CD8-positive, alpha-beta memory T cell (primary cell): ENCODE measurements around the gene SMPD3. TPM values are rescaled to one million over a fixed set of nuclear protein-coding genes. Genes with fewer than 3 reads are reported as not detected.

Source experiments
- CTCF ChIA-PET: fragments of 350-600 bp; sonication (Branson Sonifier 250); formaldehyde crosslinking; loops from one replicate; lab custom pipeline; 2021; ENCODE audit warnings: antibody characterized with exemption; lab: Charles Lee
- POLR2A ChIA-PET: fragments of 350-600 bp; sonication (Branson Sonifier 250); formaldehyde crosslinking; loops from one replicate; lab custom pipeline; 2021; ENCODE audit warnings: antibody characterized with exemption; lab: Charles Lee
- DNase-seq, 5 donors: peaks; one replicate each; pipeline versions ENCODE4 v3.0.0 to v3.0.0-alpha.2; 2020 to 2022; ENCODE audit warnings: mixed read lengths in 1 of 5
- H3K27ac ChIP-seq: one replicate; pipeline ENCODE4 v1.7.0; 2013; ENCODE audit warnings: low read depth, mild to moderate bottlenecking, low read length, moderate library complexity
- H3K27me3 ChIP-seq: 2 replicates; pipeline ENCODE4 v1.7.0; 2013; ENCODE audit warnings: low read length, mild to moderate bottlenecking; ENCODE audit not compliant: insufficient read depth, poor library complexity, severe bottlenecking
- H3K36me3 ChIP-seq: 2 replicates; pipeline ENCODE4 v1.7.0; 2013; ENCODE audit warnings: mild to moderate bottlenecking, low read length, moderate library complexity; ENCODE audit not compliant: insufficient read depth
- H3K4me1 ChIP-seq: 2 replicates; pipeline ENCODE4 v1.7.0; 2013; ENCODE audit warnings: mild to moderate bottlenecking, low read length, moderate library complexity; ENCODE audit not compliant: insufficient read depth
- H3K4me3 ChIP-seq: 2 replicates; pipeline ENCODE4 v1.7.0; 2013; ENCODE audit warnings: mild to moderate bottlenecking, low read length
- H3K9me3 ChIP-seq: 2 replicates; pipeline ENCODE4 v1.7.0; 2013; ENCODE audit warnings: mild to moderate bottlenecking, low read length
- H3K27ac Mint-ChIP-seq, 8 donors: one replicate each; pipeline ENCODE4 v1.8.0; 2020 to 2021; ENCODE audit warnings: mixed read lengths in 8 of 8, mild to moderate bottlenecking in 6 of 8, inconsistent platforms in 3 of 8, moderate library complexity in 3 of 8
- H3K27me3 Mint-ChIP-seq, 2 donors: one replicate each; pipeline ENCODE4 v1.8.0; 2020 to 2021; ENCODE audit warnings: mixed read lengths in 2 of 2, mild to moderate bottlenecking in 1 of 2, moderate library complexity in 1 of 2
- H3K36me3 Mint-ChIP-seq, 3 donors: one replicate each; pipeline ENCODE4 v1.8.0; 2020 to 2021; ENCODE audit warnings: mixed read lengths in 3 of 3, inconsistent platforms in 1 of 3, mild to moderate bottlenecking in 1 of 3
- H3K4me1 Mint-ChIP-seq, 3 donors: one replicate each; pipeline ENCODE4 v1.8.0; 2020 to 2021; ENCODE audit warnings: mixed read lengths in 3 of 3, inconsistent platforms in 1 of 3, mild to moderate bottlenecking in 1 of 3
- H3K4me3 Mint-ChIP-seq, 7 donors: one replicate each; pipeline ENCODE4 v1.8.0; 2020 to 2021; ENCODE audit warnings: mixed read lengths in 7 of 7, mild to moderate bottlenecking in 6 of 7, moderate library complexity in 4 of 7, inconsistent platforms in 2 of 7
- H3K9me3 Mint-ChIP-seq, 5 donors: one replicate each; pipeline ENCODE4 v1.8.0; 2020 to 2022; ENCODE audit warnings: mixed read lengths in 5 of 5, mild to moderate bottlenecking in 3 of 5, moderate library complexity in 2 of 5, inconsistent platforms in 1 of 5
- polyA plus RNA-seq: library from polyadenylated mRNA; unstranded; fragments of 300-500 nt; fragmentation: Illumina TruSeq; gene quantifications from one replicate; pipeline ENCODE4 v1.2.3, GENCODE V29; 2021
- total RNA-seq, 2 experiments: library from RNA; stranded (reverse); gene quantifications; one replicate each; pipeline ENCODE4 v1.2.3, GENCODE V29; 2021

Gene SMPD3
- total and polyA plus RNA-seq, 3 experiments from 2014 or later = 0.15 to 1.6 (median 0.22) TPM

- ChIA-PET POLR2A (no interaction called here), CTCF (interaction anchor here (0.7 to 1.3 kb wide), 3 partner anchors 9 to 144 kb away, joined by 3 to 4 read pairs (median 3); no protein-coding TSS in a partner anchor)
- peaks cover 13% of the 10 kb centered on the region for H3K4me1 ChIP-seq
- H3K4me3 Mint-ChIP-seq = no peak overlapping the region
- no peaks in the 10 kb centered on the region for H3K36me3 ChIP-seq
- H3K27me3 ChIP-seq = no peaks in the 10 kb centered on the region
- no peak overlapping the region for H3K4me3 ChIP-seq
- no peaks in the 10 kb centered on the region for H3K36me3 Mint-ChIP-seq
- no peaks in the 10 kb centered on the region for H3K9me3 ChIP-seq
- no peaks in the 10 kb centered on the region for H3K9me3 Mint-ChIP-seq
- H3K27ac ChIP-seq = no peak overlapping the region
- peaks cover 2 to 10% (median 3%) of the 10 kb centered on the region in 3 donors for H3K4me1 Mint-ChIP-seq
- H3K27ac Mint-ChIP-seq = peak overlapping the region in 1 of 8 donors; percentile 65
- H3K27me3 Mint-ChIP-seq = no peaks in the 10 kb centered on the region
- DNase-seq = peak in 1 of 5 donors; percentile 13
Observed at GRCh38 chr16:68384288-68385161, 63.8 kb downstream of the SMPD3 start.

- no peaks in the 10 kb centered on the region for H3K36me3 ChIP-seq
- Mint-ChIP-seq H3K4me3 (no peak overlapping the region), H3K27ac (peak overlapping the region in 1 of 8 donors; percentile 87), H3K9me3 (no peaks in the 10 kb centered on the region), H3K36me3 (no peaks in the 10 kb centered on the region), H3K4me1 (peaks cover 5 to 16% (median 10%) of the 10 kb centered on the region in 3 donors), H3K27me3 (no peaks in the 10 kb centered on the region)
- H3K9me3 ChIP-seq = no peaks in the 10 kb centered on the region
- H3K27ac ChIP-seq = no peak overlapping the region
- peak in 1 of 5 donors; percentile 8 for DNase-seq
- peaks cover 19% of the 10 kb centered on the region for H3K4me1 ChIP-seq
- ChIA-PET POLR2A (no interaction called here), CTCF (interaction anchor here (0.7 kb wide), 1 partner anchor 145 kb away, joined by 4 read pairs; no protein-coding TSS in a partner anchor)
- no peak overlapping the region for H3K4me3 ChIP-seq
- H3K27me3 ChIP-seq = no peaks in the 10 kb centered on the region
Observed at GRCh38 chr16:68383858-68384257, 64.5 kb downstream of the SMPD3 start.

GRCh38 chr16:68382296-68382718, 66.0 kb downstream of the SMPD3 start:
- Mint-ChIP-seq H3K27me3 (no peaks in the 10 kb centered on the region), H3K4me3 (no peak overlapping the region), H3K27ac (peak overlapping the region in 1 of 8 donors; percentile 40), H3K9me3 (no peaks in the 10 kb centered on the region), H3K36me3 (no peaks in the 10 kb centered on the region), H3K4me1 (peaks cover 5 to 16% (median 13%) of the 10 kb centered on the region in 3 donors)
- no peaks in the 10 kb centered on the region for H3K27me3 ChIP-seq
- ChIA-PET POLR2A (no interaction called here), CTCF (interaction anchor here (1.4 kb wide), 1 partner anchor 26 kb away, joined by 3 read pairs; no protein-coding TSS in a partner anchor)
- peaks cover 21% of the 10 kb centered on the region for H3K4me1 ChIP-seq
- no peak overlapping the region for H3K27ac ChIP-seq
- H3K4me3 ChIP-seq = no peak overlapping the region
- no peaks in the 10 kb centered on the region for H3K9me3 ChIP-seq
- DNase-seq = peak in 1 of 5 donors; percentile 41
- H3K36me3 ChIP-seq = no peaks in the 10 kb centered on the region

- Mint-ChIP-seq H3K27ac (peak overlapping the region in 4 of 8 donors; percentile 45 to 88 (median 66)), H3K9me3 (no peaks in the 10 kb centered on the region), H3K4me1 (peaks cover 5 to 16% (median 13%) of the 10 kb centered on the region in 3 donors), H3K27me3 (no peaks in the 10 kb centered on the region), H3K4me3 (no peak overlapping the region), H3K36me3 (no peaks in the 10 kb centered on the region)
- Histone ChIP-seq H3K36me3 (no peaks in the 10 kb centered on the region), H3K27ac (no peak overlapping the region), H3K9me3 (no peaks in the 10 kb centered on the region), H3K27me3 (no peaks in the 10 kb centered on the region), H3K4me1 (peaks cover 21% of the 10 kb centered on the region), H3K4me3 (no peak overlapping the region)
- CTCF ChIA-PET = interaction anchor here (1.4 kb wide), 1 partner anchor 25 kb away, joined by 3 read pairs; no protein-coding TSS in a partner anchor
- POLR2A ChIA-PET = no interaction called here
- no peak for DNase-seq
Observed at GRCh38 chr16:68381363-68381724, 67.0 kb downstream of the SMPD3 start.

GRCh38 chr16:68380676-68381362, 67.5 kb downstream of the SMPD3 start:
- Mint-ChIP-seq H3K4me1 (peaks cover 5 to 16% (median 13%) of the 10 kb centered on the region in 3 donors), H3K9me3 (no peaks in the 10 kb centered on the region), H3K4me3 (no peak overlapping the region), H3K27me3 (no peaks in the 10 kb centered on the region), H3K36me3 (no peaks in the 10 kb centered on the region), H3K27ac (peak overlapping the region in 1 of 8 donors; percentile 88)
- Histone ChIP-seq H3K4me1 (peaks cover 21% of the 10 kb centered on the region), H3K27me3 (no peaks in the 10 kb centered on the region), H3K9me3 (no peaks in the 10 kb centered on the region), H3K4me3 (no peak overlapping the region), H3K36me3 (no peaks in the 10 kb centered on the region), H3K27ac (no peak overlapping the region)
- DNase-seq = peak in 1 of 5 donors; percentile 6
- CTCF ChIA-PET = interaction anchor here (1.4 kb wide), 1 partner anchor 25 kb away, joined by 3 read pairs; no protein-coding TSS in a partner anchor
- POLR2A ChIA-PET = no interaction called here

GRCh38 chr16:68380348-68380670, 68.0 kb downstream of the SMPD3 start:
- Mint-ChIP-seq H3K27ac (no peak overlapping the region), H3K4me1 (peaks cover 5 to 16% (median 13%) of the 10 kb centered on the region in 3 donors), H3K4me3 (no peak overlapping the region), H3K9me3 (no peaks in the 10 kb centered on the region), H3K27me3 (no peaks in the 10 kb centered on the region), H3K36me3 (no peaks in the 10 kb centered on the region)
- Histone ChIP-seq H3K4me3 (no peak overlapping the region), H3K27ac (no peak overlapping the region), H3K9me3 (no peaks in the 10 kb centered on the region), H3K4me1 (peaks cover 21% of the 10 kb centered on the region), H3K27me3 (no peaks in the 10 kb centered on the region), H3K36me3 (no peaks in the 10 kb centered on the region)
- POLR2A ChIA-PET = no interaction called here
- DNase-seq = peak in 1 of 5 donors; percentile 27
- CTCF ChIA-PET = no interaction called here

GRCh38 chr16:68379472-68380347, 68.6 kb downstream of the SMPD3 start:
- no peaks in the 10 kb centered on the region for H3K36me3 ChIP-seq
- ChIA-PET POLR2A (no interaction called here), CTCF (no interaction called here)
- H3K27me3 ChIP-seq = no peaks in the 10 kb centered on the region
- Mint-ChIP-seq H3K4me1 (peaks cover 5 to 16% (median 13%) of the 10 kb centered on the region in 3 donors), H3K9me3 (no peaks in the 10 kb centered on the region), H3K4me3 (no peak overlapping the region), H3K27ac (peak overlapping the region in 2 of 8 donors; percentile 29 to 63), H3K36me3 (no peaks in the 10 kb centered on the region), H3K27me3 (no peaks in the 10 kb centered on the region)
- H3K4me3 ChIP-seq = no peak overlapping the region
- H3K27ac ChIP-seq = no peak overlapping the region
- H3K9me3 ChIP-seq = no peaks in the 10 kb centered on the region
- peaks cover 21% of the 10 kb centered on the region for H3K4me1 ChIP-seq
- DNase-seq = peak in 1 of 5 donors; percentile 25
